SK-N-SH treated with all-trans-retinoic acid at 6 μM for 48 hours (cell line): ENCODE data around the gene IL4I1.

Experiments
- ATAC-seq: fragments of 200-7000 bp; cut with Tn5 transposase; 3 replicates; pipeline ENCODE4 v1.9.1; 2020; ENCODE audit warnings: mild to moderate bottlenecking, moderate library complexity
- BACH2 ChIP-seq: fragments of 250-450 bp; sonication (Bioruptor Pico); IDR thresholded peaks from 2 replicates; pipeline ENCODE4 v1.9.0; 2021; ENCODE audit warnings: mild to moderate bottlenecking, borderline replicate concordance
- CSDC2 ChIP-seq: fragments of 250-450 bp; sonication (Bioruptor Pico); IDR thresholded peaks from 2 replicates; pipeline ENCODE4 v1.5.0; 2020; ENCODE audit warnings: mild to moderate bottlenecking, moderate library complexity
- ESRRG ChIP-seq: fragments of 250-450 bp; sonication (Bioruptor Pico); IDR thresholded peaks from 2 replicates; pipeline ENCODE4 v1.6.1; 2021; ENCODE audit warnings: mild to moderate bottlenecking
- GLIS3 ChIP-seq: fragments of 250-450 bp; sonication (Bioruptor Pico); IDR thresholded peaks from 2 replicates; pipeline ENCODE4 v1.5.0; 2020; ENCODE audit warnings: mild to moderate bottlenecking, moderate library complexity
- ISL1 ChIP-seq: fragments of 250-450 bp; sonication (Bioruptor Pico); IDR thresholded peaks from 2 replicates; pipeline ENCODE4 v2.1.2; 2022; ENCODE audit warnings: mild to moderate bottlenecking, moderate library complexity
- OSR1 ChIP-seq: fragments of 250-450 bp; sonication (Bioruptor Pico); IDR thresholded peaks from 2 replicates; pipeline ENCODE4 v1.8.0; 2022; ENCODE audit warnings: moderate library complexity, mild to moderate bottlenecking, inconsistent platforms
- PPARA ChIP-seq: fragments of 250-450 bp; sonication (Bioruptor Pico); IDR thresholded peaks from 2 replicates; pipeline ENCODE4 v1.5.0; 2020; ENCODE audit warnings: mild to moderate bottlenecking, borderline replicate concordance
- RARB ChIP-seq: fragments of 250-450 bp; sonication (Bioruptor Pico); IDR thresholded peaks from 2 replicates; pipeline ENCODE4 v1.8.0; 2021; ENCODE audit warnings: mild to moderate bottlenecking, moderate library complexity
- SNAI2 ChIP-seq: fragments of 250-450 bp; sonication (Bioruptor Pico); IDR thresholded peaks from 2 replicates; pipeline ENCODE4 v1.5.0; 2020; ENCODE audit warnings: mild to moderate bottlenecking, moderate library complexity
- TOX ChIP-seq: fragments of 250-450 bp; sonication (Bioruptor Pico); IDR thresholded peaks from 2 replicates; pipeline ENCODE4 v1.8.0; 2021; ENCODE audit warnings: mild to moderate bottlenecking, moderate library complexity, borderline replicate concordance
- ZC3H10 ChIP-seq: fragments of 250-450 bp; sonication (Bioruptor Pico); IDR thresholded peaks from 2 replicates; pipeline ENCODE4 v1.5.1; 2021; ENCODE audit warnings: mild to moderate bottlenecking, moderate library complexity
- ZFP3 ChIP-seq: fragments of 250-450 bp; sonication (Bioruptor Pico); IDR thresholded peaks from 2 replicates; pipeline ENCODE4 v1.5.0; 2020; ENCODE audit warnings: mild to moderate bottlenecking, moderate library complexity
- ZFP30 ChIP-seq: fragments of 450-650 bp; formaldehyde crosslinking; IDR thresholded peaks from 2 replicates; pipeline ENCODE4 v1.5.0; 2022; ENCODE audit warnings: mild to moderate bottlenecking, moderate library complexity
- ZNF565 ChIP-seq: fragments of 450-650 bp; formaldehyde crosslinking; conservative IDR thresholded peaks from 2 replicates; pipeline ENCODE4 v1.5.0; 2020; ENCODE audit warnings: low read depth, mild to moderate bottlenecking, moderate library complexity
- ZNF8 ChIP-seq: fragments of 450-650 bp; formaldehyde crosslinking; IDR thresholded peaks from 2 replicates; pipeline ENCODE4 v1.5.0; 2020; ENCODE audit warnings: mild to moderate bottlenecking, moderate library complexity
- TF ChIP-seq, protein P1 (sequence below): fragments of 250-450 bp; sonication (Bioruptor Pico); IDR thresholded peaks from 2 replicates; pipeline ENCODE4 v1.5.1; 2020; ENCODE audit warnings: low read depth, mild to moderate bottlenecking, moderate library complexity
- TF ChIP-seq, protein P2 (sequence below): fragments of 250-450 bp; sonication (Bioruptor Pico); IDR thresholded peaks from 2 replicates; pipeline ENCODE4 v1.8.0; 2020; ENCODE audit warnings: mild to moderate bottlenecking, moderate library complexity, borderline replicate concordance
- TF ChIP-seq, protein P3 (sequence below): fragments of 250-450 bp; sonication (Bioruptor Pico); IDR thresholded peaks from 2 replicates; pipeline ENCODE4 v1.5.0; 2020; ENCODE audit warnings: mild to moderate bottlenecking, moderate library complexity
- TF ChIP-seq, protein P4 (sequence below): fragments of 250-450 bp; sonication (Bioruptor Pico); IDR thresholded peaks from 2 replicates; pipeline ENCODE4 v1.5.1; 2021; ENCODE audit warnings: mild to moderate bottlenecking, moderate library complexity

Gene IL4I1

DNA sequence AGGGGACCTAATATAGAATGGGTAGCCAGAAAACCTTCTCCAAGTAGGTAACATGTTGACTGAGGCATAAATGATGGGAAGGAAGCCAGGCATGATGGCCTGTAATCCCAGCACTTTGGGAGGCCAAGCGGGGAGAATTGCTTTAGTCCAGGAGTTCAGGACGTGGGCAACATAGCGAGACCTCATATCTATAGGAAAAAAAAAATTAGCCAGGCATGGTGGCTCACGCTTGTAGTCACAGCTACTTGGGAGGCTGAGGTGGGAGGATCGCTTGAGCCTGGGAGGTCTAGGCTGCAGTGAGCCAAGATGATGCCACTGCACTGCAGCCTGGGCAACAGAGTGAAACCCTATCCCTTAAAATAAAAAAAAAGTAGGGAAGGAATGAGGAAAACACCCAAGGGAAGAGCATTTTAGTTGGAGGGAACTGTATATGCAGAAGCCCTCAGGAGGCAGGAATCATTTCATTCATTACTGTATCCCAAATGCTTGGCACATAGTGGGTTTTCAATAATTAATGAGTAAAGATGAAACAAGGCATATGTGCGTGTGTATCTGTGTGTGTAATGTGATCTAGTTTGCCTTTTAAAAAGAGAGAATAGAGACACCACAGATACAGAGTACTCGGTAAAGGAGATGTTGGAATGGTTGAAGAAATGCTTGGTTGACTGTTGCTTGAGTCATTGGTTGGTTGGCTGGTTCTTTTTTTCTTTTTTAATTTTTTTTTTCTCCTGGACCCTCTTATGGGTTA lies 34.8 kb upstream of the IL4I1 start:
- TF ChIP-seq SNAI2 (no peak), PPARA (CRISPR knock-in tag) (no peak), ZC3H10 (CRISPR knock-in tag) (no peak), BACH2 (no peak), TOX (CRISPR knock-in tag) (no peak), ZFP30 (CRISPR knock-in tag) (no peak)
- TF ChIP-seq, protein P1, sequence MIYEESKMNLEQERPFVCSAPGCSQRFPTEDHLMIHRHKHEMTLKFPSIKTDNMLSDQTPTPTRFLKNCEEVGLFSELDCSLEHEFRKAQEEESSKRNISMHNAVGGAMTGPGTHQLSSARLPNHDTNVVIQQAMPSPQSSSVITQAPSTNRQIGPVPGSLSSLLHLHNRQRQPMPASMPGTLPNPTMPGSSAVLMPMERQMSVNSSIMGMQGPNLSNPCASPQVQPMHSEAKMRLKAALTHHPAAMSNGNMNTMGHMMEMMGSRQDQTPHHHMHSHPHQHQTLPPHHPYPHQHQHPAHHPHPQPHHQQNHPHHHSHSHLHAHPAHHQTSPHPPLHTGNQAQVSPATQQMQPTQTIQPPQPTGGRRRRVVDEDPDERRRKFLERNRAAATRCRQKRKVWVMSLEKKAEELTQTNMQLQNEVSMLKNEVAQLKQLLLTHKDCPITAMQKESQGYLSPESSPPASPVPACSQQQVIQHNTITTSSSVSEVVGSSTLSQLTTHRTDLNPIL (CRISPR knock-in tag) = no peak
- TF ChIP-seq, protein P2, sequence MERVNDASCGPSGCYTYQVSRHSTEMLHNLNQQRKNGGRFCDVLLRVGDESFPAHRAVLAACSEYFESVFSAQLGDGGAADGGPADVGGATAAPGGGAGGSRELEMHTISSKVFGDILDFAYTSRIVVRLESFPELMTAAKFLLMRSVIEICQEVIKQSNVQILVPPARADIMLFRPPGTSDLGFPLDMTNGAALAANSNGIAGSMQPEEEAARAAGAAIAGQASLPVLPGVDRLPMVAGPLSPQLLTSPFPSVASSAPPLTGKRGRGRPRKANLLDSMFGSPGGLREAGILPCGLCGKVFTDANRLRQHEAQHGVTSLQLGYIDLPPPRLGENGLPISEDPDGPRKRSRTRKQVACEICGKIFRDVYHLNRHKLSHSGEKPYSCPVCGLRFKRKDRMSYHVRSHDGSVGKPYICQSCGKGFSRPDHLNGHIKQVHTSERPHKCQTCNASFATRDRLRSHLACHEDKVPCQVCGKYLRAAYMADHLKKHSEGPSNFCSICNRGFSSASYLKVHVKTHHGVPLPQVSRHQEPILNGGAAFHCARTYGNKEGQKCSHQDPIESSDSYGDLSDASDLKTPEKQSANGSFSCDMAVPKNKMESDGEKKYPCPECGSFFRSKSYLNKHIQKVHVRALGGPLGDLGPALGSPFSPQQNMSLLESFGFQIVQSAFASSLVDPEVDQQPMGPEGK (CRISPR knock-in tag) = no peak
- TF ChIP-seq, protein P3, sequence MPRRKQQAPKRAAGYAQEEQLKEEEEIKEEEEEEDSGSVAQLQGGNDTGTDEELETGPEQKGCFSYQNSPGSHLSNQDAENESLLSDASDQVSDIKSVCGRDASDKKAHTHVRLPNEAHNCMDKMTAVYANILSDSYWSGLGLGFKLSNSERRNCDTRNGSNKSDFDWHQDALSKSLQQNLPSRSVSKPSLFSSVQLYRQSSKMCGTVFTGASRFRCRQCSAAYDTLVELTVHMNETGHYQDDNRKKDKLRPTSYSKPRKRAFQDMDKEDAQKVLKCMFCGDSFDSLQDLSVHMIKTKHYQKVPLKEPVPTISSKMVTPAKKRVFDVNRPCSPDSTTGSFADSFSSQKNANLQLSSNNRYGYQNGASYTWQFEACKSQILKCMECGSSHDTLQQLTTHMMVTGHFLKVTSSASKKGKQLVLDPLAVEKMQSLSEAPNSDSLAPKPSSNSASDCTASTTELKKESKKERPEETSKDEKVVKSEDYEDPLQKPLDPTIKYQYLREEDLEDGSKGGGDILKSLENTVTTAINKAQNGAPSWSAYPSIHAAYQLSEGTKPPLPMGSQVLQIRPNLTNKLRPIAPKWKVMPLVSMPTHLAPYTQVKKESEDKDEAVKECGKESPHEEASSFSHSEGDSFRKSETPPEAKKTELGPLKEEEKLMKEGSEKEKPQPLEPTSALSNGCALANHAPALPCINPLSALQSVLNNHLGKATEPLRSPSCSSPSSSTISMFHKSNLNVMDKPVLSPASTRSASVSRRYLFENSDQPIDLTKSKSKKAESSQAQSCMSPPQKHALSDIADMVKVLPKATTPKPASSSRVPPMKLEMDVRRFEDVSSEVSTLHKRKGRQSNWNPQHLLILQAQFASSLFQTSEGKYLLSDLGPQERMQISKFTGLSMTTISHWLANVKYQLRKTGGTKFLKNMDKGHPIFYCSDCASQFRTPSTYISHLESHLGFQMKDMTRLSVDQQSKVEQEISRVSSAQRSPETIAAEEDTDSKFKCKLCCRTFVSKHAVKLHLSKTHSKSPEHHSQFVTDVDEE = no peak
- TF ChIP-seq, protein P4, sequence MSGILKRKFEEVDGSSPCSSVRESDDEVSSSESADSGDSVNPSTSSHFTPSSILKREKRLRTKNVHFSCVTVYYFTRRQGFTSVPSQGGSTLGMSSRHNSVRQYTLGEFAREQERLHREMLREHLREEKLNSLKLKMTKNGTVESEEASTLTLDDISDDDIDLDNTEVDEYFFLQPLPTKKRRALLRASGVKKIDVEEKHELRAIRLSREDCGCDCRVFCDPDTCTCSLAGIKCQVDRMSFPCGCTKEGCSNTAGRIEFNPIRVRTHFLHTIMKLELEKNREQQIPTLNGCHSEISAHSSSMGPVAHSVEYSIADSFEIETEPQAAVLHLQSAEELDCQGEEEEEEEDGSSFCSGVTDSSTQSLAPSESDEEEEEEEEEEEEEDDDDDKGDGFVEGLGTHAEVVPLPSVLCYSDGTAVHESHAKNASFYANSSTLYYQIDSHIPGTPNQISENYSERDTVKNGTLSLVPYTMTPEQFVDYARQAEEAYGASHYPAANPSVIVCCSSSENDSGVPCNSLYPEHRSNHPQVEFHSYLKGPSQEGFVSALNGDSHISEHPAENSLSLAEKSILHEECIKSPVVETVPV = no peak
- no peak for ATAC-seq

DNA sequence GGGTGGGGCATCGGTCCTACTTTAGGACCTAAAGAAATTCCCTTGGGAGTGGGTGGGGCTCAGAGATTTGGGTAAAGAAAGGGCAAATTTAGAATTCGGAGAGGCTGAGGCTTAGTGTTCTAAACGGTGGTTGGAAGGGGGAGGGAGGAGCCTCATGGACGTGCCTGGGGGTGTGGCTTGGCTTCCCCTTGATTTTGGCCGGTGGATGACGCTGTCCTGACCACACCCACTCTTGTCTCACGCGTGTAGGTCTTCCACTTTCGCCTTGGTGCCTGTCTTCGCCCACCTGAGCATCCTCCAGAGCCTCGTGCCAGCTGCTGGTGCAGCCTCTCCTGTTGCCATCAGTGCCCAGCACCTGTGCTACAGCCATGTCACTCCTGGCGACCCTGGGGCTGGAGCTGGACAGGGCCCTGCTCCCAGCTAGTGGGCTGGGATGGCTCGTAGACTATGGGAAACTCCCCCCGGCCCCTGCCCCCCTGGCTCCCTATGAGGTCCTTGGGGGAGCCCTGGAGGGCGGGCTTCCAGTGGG lies 33.9 kb upstream of the IL4I1 start:
- TF ChIP-seq ZFP3 (CRISPR knock-in tag) (no peak), ESRRG (CRISPR knock-in tag) (no peak), CSDC2 (CRISPR knock-in tag) (no peak), ZNF565 (CRISPR knock-in tag) (no peak), RARB (CRISPR knock-in tag) (no peak), ZNF8 (CRISPR knock-in tag) (no peak), PPARA (CRISPR knock-in tag) (no peak), SNAI2 (no peak), OSR1 (CRISPR knock-in tag) (no peak), GLIS3 (CRISPR knock-in tag) (no peak), ZC3H10 (CRISPR knock-in tag) (no peak), ZFP30 (CRISPR knock-in tag) (no peak), ISL1 (CRISPR knock-in tag) (no peak)
- TF ChIP-seq, protein P1 (CRISPR knock-in tag) = no peak
- TF ChIP-seq, protein P4 = no peak
- ATAC-seq = no peak
